ENCODE measurements around the gene ANKFN1. TPM values are rescaled to one million over a fixed set of nuclear protein-coding genes. Genes with fewer than 3 reads are reported as not detected.

Gene ANKFN1
- not detected in 2 replicates for total RNA-seq

GRCh38 chr17:56152874-56153602 is at the start of gene ANKFN1:
TSS of gene ANKFN1 (plus strand) at chr17:56153475. CDS start at chr17:56212668, 59,193 bp downstream.

Data from bronchus fibroblast of lung (primary cell).